ENCODE data around the gene NLRP5. TPM values are rescaled to one million over a fixed set of nuclear protein-coding genes. Genes with fewer than 3 reads are reported as not detected.

The NLRP5 gene
- total RNA-seq, 1 donor from 2014 or later = not detected

- no peak for DNase-seq (ENCODE audit: low read depth)
- no peak for TF ChIP-seq CTCF (conservative IDR thresholded peaks at IDR 0.05; ENCODE audit: low read depth, low read length)
- H3K4me3 ChIP-seq (ENCODE audit: low read depth, low read length) = no peak overlapping the region
Measured at GRCh38 chr19:55959996-55960675, 26.4 kb upstream of the NLRP5 start.

GRCh38 chr19:55962186-55962585 lies 24.4 kb upstream of the NLRP5 start:
- DNase-seq (ENCODE audit: low read depth) = no peak
- no peak for TF ChIP-seq CTCF (conservative IDR thresholded peaks at IDR 0.05; ENCODE audit: low read depth, low read length)
- H3K4me3 ChIP-seq (ENCODE audit: low read depth, low read length) = no peak overlapping the region

GRCh38 chr19:55973982-55974381 lies 12.6 kb upstream of the NLRP5 start:
- H3K4me3 ChIP-seq (ENCODE audit: low read depth, low read length) = no peak overlapping the region
- no peak for TF ChIP-seq CTCF (conservative IDR thresholded peaks at IDR 0.05; ENCODE audit: low read depth, low read length)
- DNase-seq (ENCODE audit: low read depth) = no peak

- TF ChIP-seq CTCF (conservative IDR thresholded peaks at IDR 0.05; ENCODE audit: low read depth, low read length) = no peak
- DNase-seq (ENCODE audit: low read depth) = no peak
- H3K4me3 ChIP-seq (ENCODE audit: low read depth, low read length) = no peak overlapping the region
Measured at GRCh38 chr19:55980415-55980814, 6.2 kb upstream of the NLRP5 start.

- no peak overlapping the region for H3K4me3 ChIP-seq (ENCODE audit: low read depth, low read length)
- no peak for TF ChIP-seq CTCF (conservative IDR thresholded peaks at IDR 0.05; ENCODE audit: low read depth, low read length)
- DNase-seq (ENCODE audit: low read depth) = no peak
Measured at GRCh38 chr19:55985254-55985653, 1.3 kb upstream of the NLRP5 start.

- no peak overlapping the region for H3K4me3 ChIP-seq (ENCODE audit: low read depth, low read length)
- no peak for TF ChIP-seq CTCF (conservative IDR thresholded peaks at IDR 0.05; ENCODE audit: low read depth, low read length)
- DNase-seq (ENCODE audit: low read depth) = no peak
Measured at GRCh38 chr19:55990831-55991230, 4.3 kb downstream of the NLRP5 start.

GRCh38 chr19:55993492-55993891 lies 6.9 kb downstream of the NLRP5 start:
- TF ChIP-seq CTCF (conservative IDR thresholded peaks at IDR 0.05; ENCODE audit: low read depth, low read length) = no peak

More at GRCh38 chr19:55993492-55993891, 6.9 kb downstream of the NLRP5 start:
- H3K4me3 ChIP-seq (ENCODE audit: low read depth, low read length) = no peak overlapping the region
- DNase-seq (ENCODE audit: low read depth) = no peak
